ENCODE data around the gene C11orf52. TPM values are rescaled to one million over a fixed set of nuclear protein-coding genes. Genes with fewer than 3 reads are reported as not detected.
A peak's percentile ranks its signal among the peaks of the same experiment; 100 is the strongest.

The C11orf52 gene
- total RNA-seq, 4 donors from 2014 or later: 1.8 to 6.9 (median 2.9) TPM

GRCh38 chr11:111908639-111909305 lies 9.9 kb upstream of the C11orf52 start:
- WGBS: 78% methylated on average over 5 of the region's 5 CpGs
- H3K4me1 ChIP-seq: peaks cover 0 to 34% (median 26%) of the 10 kb centered on the region in 4 donors
- peaks cover 10 to 29% (median 20%) of the 10 kb centered on the region in 4 donors for H3K36me3 ChIP-seq
- H3K9me3 ChIP-seq: no peaks in the 10 kb centered on the region
- TF ChIP-seq CTCF (IDR thresholded peaks at IDR 0.05): no peak
- peaks cover 0 to 7% (median 0%) of the 10 kb centered on the region in 4 donors for H3K27me3 ChIP-seq
- no peak for DNase-seq (ENCODE audit: extremely low spot score)
- H3K4me3 ChIP-seq: peak overlapping the region; percentile 65 to 81 (median 73)
- intact Hi-C loops (cut with DNase I): no loop called here
- peak overlapping the region; percentile 97 to 99 (median 98) for H3K27ac ChIP-seq (replicated peaks in 1 of 4)

- TF ChIP-seq EP300 (IDR thresholded peaks at IDR 0.05) (no peak), CTCF (IDR thresholded peaks at IDR 0.05) (no peak), POLR2A (IDR thresholded peaks at IDR 0.05; ENCODE audit: low read depth) (no peak), POLR2AphosphoS5 (IDR thresholded peaks at IDR 0.05) (no peak)
- H3K4me3 ChIP-seq: peak overlapping the region; percentile 65 to 81 (median 73)
- H3K9me3 ChIP-seq: no peaks in the 10 kb centered on the region
- intact Hi-C loops (cut with DNase I): no loop called here
- peak overlapping the region; percentile 97 to 99 (median 98) for H3K27ac ChIP-seq (replicated peaks in 1 of 4)
- DNase-seq (ENCODE audit: extremely low spot score): no peak
- H3K4me1 ChIP-seq: peaks cover 2 to 40% (median 32%) of the 10 kb centered on the region in 4 donors
- H3K27me3 ChIP-seq: peaks cover 0 to 7% (median 0%) of the 10 kb centered on the region in 4 donors
- peaks cover 10 to 29% (median 20%) of the 10 kb centered on the region in 4 donors for H3K36me3 ChIP-seq
- WGBS: 71% methylated on average over 5 of the region's 5 CpGs
These were observed 9.3 kb upstream of the C11orf52 start for GRCh38 chr11:111909378-111909777.

- Histone ChIP-seq H3K36me3 (peaks cover 10 to 29% (median 20%) of the 10 kb centered on the region in 4 donors), H3K27me3 (peaks cover 0 to 7% (median 0%) of the 10 kb centered on the region in 4 donors), H3K9me3 (no peaks in the 10 kb centered on the region), H3K27ac (replicated peaks in 1 of 4) (peak overlapping the region; percentile 97 to 99 (median 98)), H3K4me1 (peaks cover 7 to 47% (median 40%) of the 10 kb centered on the region in 4 donors), H3K4me3 (peak overlapping the region; percentile 65 to 81 (median 73))
- intact Hi-C loops (cut with DNase I): no loop called here
- no peak for TF ChIP-seq CTCF (IDR thresholded peaks at IDR 0.05)
- TF ChIP-seq POLR2AphosphoS5 (IDR thresholded peaks at IDR 0.05): peak; percentile 12 to 45
- peak; percentile 31 for DNase-seq (ENCODE audit: extremely low spot score)
- 30% methylated on average over 9 of the region's 9 CpGs for WGBS
These were observed 7.8 kb upstream of the C11orf52 start for GRCh38 chr11:111910676-111911562.

GRCh38 chr11:111911563-111912401 lies 6.9 kb upstream of the C11orf52 start, which contains the start of gene CRYAB:
Gene CRYAB (minus strand): TSS chr11:111911770. CDS start chr11:111911724, 46 bp downstream.
- peak within 1 kb of the TSS; percentile 65 to 81 (median 73) for H3K4me3 ChIP-seq
- H3K9me3 ChIP-seq: no peaks in the 10 kb centered on the region
- DNase-seq (ENCODE audit: extremely low spot score): peak; percentile 98
- intact Hi-C loops (cut with DNase I): no loop called here
- peak within 1 kb of the TSS; percentile 97 to 99 (median 98) for H3K27ac ChIP-seq (replicated peaks in 1 of 4)
- TF ChIP-seq CTCF (IDR thresholded peaks at IDR 0.05) (peak in 1 of 3 experiments; percentile 11), POLR2A (IDR thresholded peaks at IDR 0.05; ENCODE audit: low read depth) (peak; percentile 60), EP300 (IDR thresholded peaks at IDR 0.05) (peak; percentile 91), POLR2AphosphoS5 (IDR thresholded peaks at IDR 0.05) (peak; percentile 94 to 97)
- peaks cover 0 to 7% (median 0%) of the 10 kb centered on the region in 4 donors for H3K27me3 ChIP-seq
- WGBS: 38% methylated on average over 11 of the region's 17 CpGs
- H3K4me1 ChIP-seq: peaks cover 7 to 47% (median 40%) of the 10 kb centered on the region in 4 donors
- peaks cover 10 to 29% (median 20%) of the 10 kb centered on the region in 4 donors for H3K36me3 ChIP-seq

Data from esophagus muscularis mucosa (tissue), 4 donors.